WTC11 (cell line): ENCODE data around the gene LRRC4B. TPM values are rescaled to one million over a fixed set of nuclear protein-coding genes. Genes with fewer than 3 reads are reported as not detected.
A peak's percentile ranks its signal among the peaks of the same experiment; 100 is the strongest.
"Not testable (repeated sequence)": the region's sequence is repeated elsewhere in the genome, so short reads cannot be mapped to it uniquely, and the experiment has no call there.

ENCODE experiments used
- ATAC-seq: fragments of 200-7000 bp; cut with Tn5 transposase; 2 replicates; pipeline ENCODE4 v1.10.0; 2021; ENCODE audit warnings: mild to moderate bottlenecking, moderate library complexity
- Bru-seq: library from RNA; stranded (reverse); fragments of 400-500 nt; gene quantifications from one replicate; lab custom pipeline; 2021; lab: Mats Ljungman, UMichigan
- CTCF ChIA-PET: fragments of 300-600 bp; sonication (Branson Sonifier 250); formaldehyde crosslinking; loops from one replicate; lab custom pipeline; 2021; ENCODE audit warnings: antibody characterized with exemption; lab: Charles Lee
- POLR2A ChIA-PET: fragments of 350-600 bp; sonication (Branson Sonifier 250); formaldehyde crosslinking; loops from one replicate; lab custom pipeline; 2021; ENCODE audit warnings: antibody characterized with exemption; lab: Charles Lee
- DNase-seq: peaks from one replicate; pipeline ENCODE4 v3.0.0; 2021; ENCODE audit warnings: low spot score
- H3K27ac Mint-ChIP-seq: 2 replicates; pipeline ENCODE4 v1.8.0; 2021; ENCODE audit warnings: mixed read lengths
- H3K27me3 Mint-ChIP-seq: 2 replicates; pipeline ENCODE4 v1.8.0; 2021; ENCODE audit warnings: low read depth, mild to moderate bottlenecking, moderate library complexity, mixed read lengths
- H3K36me3 Mint-ChIP-seq: 2 replicates; pipeline ENCODE4 v1.8.0; 2021; ENCODE audit warnings: mixed read lengths
- H3K4me1 Mint-ChIP-seq: 2 replicates; pipeline ENCODE4 v1.8.0; 2022; ENCODE audit warnings: mixed read lengths
- H3K4me3 Mint-ChIP-seq: 2 replicates; pipeline ENCODE4 v1.8.0; 2021; ENCODE audit warnings: mild to moderate bottlenecking, moderate library complexity, mixed read lengths
- H3K9me3 Mint-ChIP-seq: 2 replicates; pipeline ENCODE4 v1.8.0; 2021; ENCODE audit warnings: mixed read lengths
- ATF1 ChIP-seq: sonication (generic); formaldehyde crosslinking; IDR thresholded peaks from 2 replicates; pipeline ENCODE4 v1.8.1; 2023; ENCODE audit warnings: mild to moderate bottlenecking, moderate library complexity, missing genetic modification reagents
- ETV6 ChIP-seq: sonication (generic); formaldehyde crosslinking; IDR thresholded peaks from 2 replicates; pipeline ENCODE4 v1.8.1; 2022; ENCODE audit warnings: mild to moderate bottlenecking, missing genetic modification reagents
- FOXK1 ChIP-seq: sonication (generic); formaldehyde crosslinking; IDR thresholded peaks from 2 replicates; pipeline ENCODE4 v1.8.0; 2022; ENCODE audit warnings: mild to moderate bottlenecking, moderate library complexity, missing genetic modification reagents
- FOXP1 ChIP-seq: sonication (generic); formaldehyde crosslinking; IDR thresholded peaks from 2 replicates; pipeline ENCODE4 v1.8.0; 2022; ENCODE audit warnings: missing genetic modification reagents, mild to moderate bottlenecking, moderate library complexity, borderline replicate concordance
- JAZF1 ChIP-seq: fragments of 250-450 bp; sonication (Bioruptor Pico); IDR thresholded peaks from 2 replicates; pipeline ENCODE4 v1.9.0; 2021; ENCODE audit warnings: moderate library complexity, mild to moderate bottlenecking, inconsistent platforms
- MYBL2 ChIP-seq: sonication (generic); formaldehyde crosslinking; IDR thresholded peaks from 2 replicates; pipeline ENCODE4 v1.8.1; 2023; ENCODE audit warnings: mild to moderate bottlenecking, moderate library complexity, missing genetic modification reagents
- SP1 ChIP-seq: sonication (generic); formaldehyde crosslinking; conservative IDR thresholded peaks from 2 replicates; pipeline ENCODE4 v1.8.1; 2022; ENCODE audit warnings: missing genetic modification reagents
- TEAD1 ChIP-seq: sonication (generic); formaldehyde crosslinking; IDR thresholded peaks from 2 replicates; pipeline ENCODE4 v1.8.0; 2022; ENCODE audit warnings: mild to moderate bottlenecking, missing genetic modification reagents
- ZBTB21 ChIP-seq: sonication (generic); formaldehyde crosslinking; IDR thresholded peaks from 2 replicates; pipeline ENCODE4 v1.8.1; 2023; ENCODE audit warnings: mild to moderate bottlenecking, missing genetic modification reagents, borderline replicate concordance
- long read RNA-seq, 3 experiments: library from RNA in 1 of 3; library from capped mRNA in 1 of 3; library from polyadenylated mRNA in 1 of 3; unstranded in 2 of 3; stranded (forward) in 1 of 3; transcript quantifications; one replicate each; pipeline ENCODE4 v2.0.0, GENCODE V29; 2021
- total RNA-seq: library from RNA; stranded (reverse); gene quantifications from 3 replicates; pipeline ENCODE4 v1.2.3, GENCODE V29; 2021
- TF ChIP-seq, protein P1 (sequence below): sonication (generic); formaldehyde crosslinking; IDR thresholded peaks from 2 replicates; pipeline ENCODE4 v1.8.1; 2023; ENCODE audit warnings: mild to moderate bottlenecking, missing genetic modification reagents, moderate library complexity
- TF ChIP-seq, protein P2 (sequence below): sonication (generic); formaldehyde crosslinking; IDR thresholded peaks from 2 replicates; pipeline ENCODE4 v1.8.1; 2022; ENCODE audit warnings: mild to moderate bottlenecking, moderate library complexity, missing genetic modification reagents
- TF ChIP-seq, protein P3 (sequence below): fragments of 250-450 bp; sonication (Bioruptor Pico); IDR thresholded peaks from 2 replicates; pipeline ENCODE4 v1.9.0; 2021; ENCODE audit warnings: mild to moderate bottlenecking, borderline replicate concordance
- TF ChIP-seq, protein P4 (sequence below): sonication (generic); formaldehyde crosslinking; IDR thresholded peaks from 2 replicates; pipeline ENCODE4 v1.8.0; 2022; ENCODE audit warnings: mild to moderate bottlenecking, missing genetic modification reagents

Gene LRRC4B, protein sequence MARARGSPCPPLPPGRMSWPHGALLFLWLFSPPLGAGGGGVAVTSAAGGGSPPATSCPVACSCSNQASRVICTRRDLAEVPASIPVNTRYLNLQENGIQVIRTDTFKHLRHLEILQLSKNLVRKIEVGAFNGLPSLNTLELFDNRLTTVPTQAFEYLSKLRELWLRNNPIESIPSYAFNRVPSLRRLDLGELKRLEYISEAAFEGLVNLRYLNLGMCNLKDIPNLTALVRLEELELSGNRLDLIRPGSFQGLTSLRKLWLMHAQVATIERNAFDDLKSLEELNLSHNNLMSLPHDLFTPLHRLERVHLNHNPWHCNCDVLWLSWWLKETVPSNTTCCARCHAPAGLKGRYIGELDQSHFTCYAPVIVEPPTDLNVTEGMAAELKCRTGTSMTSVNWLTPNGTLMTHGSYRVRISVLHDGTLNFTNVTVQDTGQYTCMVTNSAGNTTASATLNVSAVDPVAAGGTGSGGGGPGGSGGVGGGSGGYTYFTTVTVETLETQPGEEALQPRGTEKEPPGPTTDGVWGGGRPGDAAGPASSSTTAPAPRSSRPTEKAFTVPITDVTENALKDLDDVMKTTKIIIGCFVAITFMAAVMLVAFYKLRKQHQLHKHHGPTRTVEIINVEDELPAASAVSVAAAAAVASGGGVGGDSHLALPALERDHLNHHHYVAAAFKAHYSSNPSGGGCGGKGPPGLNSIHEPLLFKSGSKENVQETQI
- 10.0 to 11.0 TPM (median 10.9 TPM) in 3 replicates for total RNA-seq
- Bru-seq, nascent RNA, result percentile 28 among the genes with signal in this experiment
- long read RNA-seq, experiment 1, partial matches to known transcripts, result 3 of 10 reads
- long read RNA-seq, experiment 1, other reads (novel, unspliced or antisense), result 6 of 10 reads
- long read RNA-seq, experiment 2, partial matches to known transcripts, result 1 of 14 reads
- long read RNA-seq, experiment 2, other reads (novel, unspliced or antisense), result 9 of 14 reads
- long read RNA-seq, experiment 3, result 0 reads

DNA sequence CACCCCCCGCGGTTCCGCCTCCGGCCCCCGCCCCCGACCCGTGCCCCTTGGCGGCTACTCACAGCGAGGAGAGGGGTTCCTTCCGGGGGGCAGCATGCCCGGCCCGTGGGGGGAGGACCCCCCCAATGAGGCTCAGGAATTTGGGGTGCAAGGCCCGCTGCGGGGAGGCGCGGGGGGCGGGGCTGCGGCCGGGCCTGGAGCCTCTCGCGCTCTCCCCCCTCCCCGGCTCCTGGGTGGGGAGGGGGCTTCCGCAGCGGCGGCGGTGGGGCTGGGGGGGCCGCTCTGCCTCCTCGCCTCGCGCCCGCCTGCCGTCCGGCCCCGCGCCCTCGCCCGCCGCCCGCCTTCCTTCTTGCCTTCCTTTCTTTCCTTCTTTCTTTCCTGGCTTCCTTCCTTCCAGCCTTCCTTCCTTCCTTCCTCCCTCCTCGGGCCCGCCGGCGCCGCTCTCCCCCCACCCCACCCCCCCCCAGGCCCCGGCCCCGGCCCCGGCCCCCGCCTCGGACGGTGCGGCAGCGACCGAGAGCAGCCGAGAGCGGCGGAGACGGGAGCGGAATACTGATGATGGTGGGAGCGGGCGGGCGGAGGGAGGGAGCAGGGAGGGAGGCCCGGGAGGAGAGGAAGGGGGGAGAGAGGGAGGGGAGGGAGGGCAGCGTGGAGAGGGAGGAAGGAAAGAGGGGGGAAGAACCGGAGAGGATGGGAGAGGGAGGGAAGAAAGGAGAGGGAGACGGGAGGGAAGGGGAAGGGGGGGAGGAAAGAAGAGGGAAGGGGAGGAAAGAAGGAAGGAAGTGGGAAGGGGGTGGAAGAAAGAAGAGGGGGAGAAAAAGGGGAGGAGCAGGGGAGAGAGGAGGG lies at the start of gene LRRC4B:
Gene LRRC4B, minus strand, starts transcription at position 554 of the 846 bp plus-strand sequence. CDS start 19,597 bp downstream, outside the sequence.
- no peak within 1 kb of the TSS for H3K27ac Mint-ChIP-seq
- H3K36me3 Mint-ChIP-seq, result no peaks in the 10 kb centered on the region
- ATAC-seq (peak; percentile 10; the same call in 1 of the 2 replicates), DNase-seq (peak; percentile 67)
- no peaks in the 10 kb centered on the region for H3K9me3 Mint-ChIP-seq
- POLR2A ChIA-PET, result no interaction called here
- CTCF ChIA-PET, result interaction anchor here (3.2 to 6.4 kb wide), 2 partner anchors 12 to 31 kb away, joined by 16 to 52 read pairs; no protein-coding TSS in a partner anchor
- peaks cover 72% of the 10 kb centered on the region for H3K27me3 Mint-ChIP-seq
- H3K4me1 Mint-ChIP-seq, result peaks cover 39% of the 10 kb centered on the region
- peak within 1 kb of the TSS; percentile 66 for H3K4me3 Mint-ChIP-seq
- no peak for TF ChIP-seq FOXP1 (CRISPR knock-in tag)

DNA sequence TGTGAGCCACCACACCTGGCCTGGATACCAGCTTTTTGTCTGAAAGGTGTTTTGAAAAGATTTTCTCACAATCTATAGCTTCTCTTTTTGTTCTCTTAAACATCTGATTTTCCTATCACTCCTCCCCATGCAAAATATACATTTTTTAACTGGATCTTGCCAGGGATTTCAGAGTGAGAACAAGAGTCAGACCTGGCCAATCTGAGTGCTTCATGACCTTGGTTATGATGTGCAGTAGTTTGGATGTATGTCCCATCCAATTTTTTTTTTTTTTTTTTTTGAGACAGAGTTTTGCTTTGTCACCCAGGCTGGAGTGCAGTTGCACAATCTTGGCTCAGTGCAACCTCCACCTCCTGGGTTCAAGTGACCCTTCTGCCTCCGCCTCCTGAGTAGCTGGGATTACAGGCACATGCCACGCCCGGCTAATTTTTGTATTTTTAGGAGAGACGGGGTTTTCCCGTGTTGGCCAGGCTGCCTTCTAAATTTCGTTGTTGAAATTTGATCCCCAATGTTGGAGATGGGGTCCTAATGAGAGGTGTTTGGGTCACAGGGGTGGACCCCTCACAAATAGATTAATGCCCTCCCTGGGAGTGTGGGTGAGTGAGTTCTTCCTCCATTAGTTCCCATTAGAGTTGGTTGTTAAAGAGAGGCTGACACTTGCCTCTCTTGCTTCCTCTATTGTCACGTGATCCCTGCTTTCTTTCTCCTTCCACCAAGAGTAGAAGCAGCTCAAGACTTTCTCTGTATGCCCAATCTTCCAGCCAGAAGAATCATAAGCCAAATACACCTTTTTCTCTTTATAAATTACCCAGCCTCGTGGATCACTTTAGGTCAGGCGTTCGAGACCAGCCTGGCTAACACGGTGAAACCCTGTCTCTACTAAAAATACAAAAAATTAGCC lies 44.5 kb upstream of the LRRC4B start:
- POLR2A ChIA-PET, H3K36me3 Mint-ChIP-seq, DNase-seq, H3K4me3 Mint-ChIP-seq, ATAC-seq, H3K9me3 Mint-ChIP-seq, H3K27ac Mint-ChIP-seq, H3K4me1 Mint-ChIP-seq: not testable (repeated sequence)
- CTCF ChIA-PET, result interaction anchor here (0.8 to 1.2 kb wide), 2 partner anchors 56 to 112 kb away, joined by 3 to 4 read pairs; no protein-coding TSS in a partner anchor
- H3K27me3 Mint-ChIP-seq, result peaks cover 32% of the 10 kb centered on the region

DNA sequence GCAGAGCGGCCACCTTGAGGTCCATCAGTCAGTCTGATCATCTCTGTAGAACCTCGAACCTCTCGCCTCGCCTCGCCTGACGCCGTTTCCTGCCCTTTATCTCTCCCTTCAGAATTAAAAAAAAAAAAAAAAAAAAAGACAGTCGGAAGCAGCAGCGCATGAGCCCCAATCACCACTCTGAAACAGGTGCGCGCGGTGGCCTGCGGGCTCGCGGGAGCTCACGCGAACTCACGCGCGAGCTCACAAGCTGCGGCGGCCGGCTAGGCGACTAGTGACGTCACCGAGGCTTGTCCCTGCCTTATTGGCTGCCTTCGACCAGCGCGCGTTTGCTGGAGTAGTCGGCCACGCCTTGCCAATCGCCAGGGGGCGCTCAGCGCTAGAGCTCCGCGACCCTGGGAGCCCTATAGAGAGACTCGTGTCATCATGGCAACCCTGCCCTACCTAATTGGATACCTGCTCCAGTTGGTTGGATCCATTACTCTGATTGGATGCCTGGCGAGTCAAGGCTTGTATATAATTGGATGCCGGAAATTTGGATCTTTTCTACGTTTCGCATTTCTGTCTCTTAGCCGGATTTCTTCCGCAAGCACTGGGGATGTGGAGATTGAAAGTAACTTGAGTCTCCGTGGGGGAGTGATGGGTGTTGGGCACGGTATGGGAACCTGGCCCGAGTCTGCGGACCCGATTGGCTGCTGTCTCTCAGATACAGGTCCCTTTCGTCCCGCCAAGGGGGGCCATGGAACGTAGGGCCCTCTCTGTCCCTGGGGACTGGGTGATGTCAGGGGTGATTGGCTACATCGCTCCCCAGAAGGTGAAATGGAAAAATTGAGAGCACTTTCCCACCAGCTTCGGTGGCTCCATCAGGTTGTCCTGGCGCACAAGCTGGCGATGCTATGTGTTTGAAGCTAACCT lies 39.9 kb upstream of the LRRC4B start:
- Mint-ChIP-seq H3K9me3 (peaks cover 34% of the 10 kb centered on the region), H3K4me1 (peaks cover 12% of the 10 kb centered on the region; the same call in 1 of the 2 replicates), H3K36me3 (peaks cover 22% of the 10 kb centered on the region), H3K27ac (peak overlapping the region; percentile 83), H3K4me3 (peak overlapping the region; percentile 62), H3K27me3 (peaks cover 74% of the 10 kb centered on the region)
- CTCF ChIA-PET, result interaction anchor here (0.6 to 2.4 kb wide), 57 partner anchors 12 to 621 kb away, joined by 3 to 26 read pairs (median 5); partner anchors contain the start of genes C19orf81, CLEC11A and JOSD2
- POLR2A ChIA-PET, result interaction anchor here (0.6 to 0.7 kb wide), 2 partner anchors 59 to 411 kb away, joined by 3 to 4 read pairs; no protein-coding TSS in a partner anchor
- peak; percentile 100 for DNase-seq
- ATAC-seq, result peak; percentile 84
- TF ChIP-seq FOXK1 (CRISPR knock-in tag) (peak; percentile 59; the same call in 1 of the 2 replicates), TEAD1 (CRISPR knock-in tag) (peak; percentile 43), ETV6 (CRISPR knock-in tag) (peak; percentile 71; the same call in 1 of the 2 replicates), MYBL2 (CRISPR knock-in tag) (peak; percentile 81; the same call in 1 of the 2 replicates), SP1 (CRISPR knock-in tag) (peak; percentile 85), ZBTB21 (peak; percentile 77; the same call in 1 of the 2 replicates), JAZF1 (CRISPR knock-in tag) (no peak), ATF1 (no peak)
- TF ChIP-seq, protein P1, sequence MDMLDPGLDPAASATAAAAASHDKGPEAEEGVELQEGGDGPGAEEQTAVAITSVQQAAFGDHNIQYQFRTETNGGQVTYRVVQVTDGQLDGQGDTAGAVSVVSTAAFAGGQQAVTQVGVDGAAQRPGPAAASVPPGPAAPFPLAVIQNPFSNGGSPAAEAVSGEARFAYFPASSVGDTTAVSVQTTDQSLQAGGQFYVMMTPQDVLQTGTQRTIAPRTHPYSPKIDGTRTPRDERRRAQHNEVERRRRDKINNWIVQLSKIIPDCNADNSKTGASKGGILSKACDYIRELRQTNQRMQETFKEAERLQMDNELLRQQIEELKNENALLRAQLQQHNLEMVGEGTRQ (CRISPR knock-in tag), result peak; percentile 23
- TF ChIP-seq, protein P2, sequence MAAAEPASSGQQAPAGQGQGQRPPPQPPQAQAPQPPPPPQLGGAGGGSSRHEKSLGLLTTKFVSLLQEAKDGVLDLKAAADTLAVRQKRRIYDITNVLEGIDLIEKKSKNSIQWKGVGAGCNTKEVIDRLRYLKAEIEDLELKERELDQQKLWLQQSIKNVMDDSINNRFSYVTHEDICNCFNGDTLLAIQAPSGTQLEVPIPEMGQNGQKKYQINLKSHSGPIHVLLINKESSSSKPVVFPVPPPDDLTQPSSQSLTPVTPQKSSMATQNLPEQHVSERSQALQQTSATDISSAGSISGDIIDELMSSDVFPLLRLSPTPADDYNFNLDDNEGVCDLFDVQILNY, result peak; percentile 62
- TF ChIP-seq, protein P3, sequence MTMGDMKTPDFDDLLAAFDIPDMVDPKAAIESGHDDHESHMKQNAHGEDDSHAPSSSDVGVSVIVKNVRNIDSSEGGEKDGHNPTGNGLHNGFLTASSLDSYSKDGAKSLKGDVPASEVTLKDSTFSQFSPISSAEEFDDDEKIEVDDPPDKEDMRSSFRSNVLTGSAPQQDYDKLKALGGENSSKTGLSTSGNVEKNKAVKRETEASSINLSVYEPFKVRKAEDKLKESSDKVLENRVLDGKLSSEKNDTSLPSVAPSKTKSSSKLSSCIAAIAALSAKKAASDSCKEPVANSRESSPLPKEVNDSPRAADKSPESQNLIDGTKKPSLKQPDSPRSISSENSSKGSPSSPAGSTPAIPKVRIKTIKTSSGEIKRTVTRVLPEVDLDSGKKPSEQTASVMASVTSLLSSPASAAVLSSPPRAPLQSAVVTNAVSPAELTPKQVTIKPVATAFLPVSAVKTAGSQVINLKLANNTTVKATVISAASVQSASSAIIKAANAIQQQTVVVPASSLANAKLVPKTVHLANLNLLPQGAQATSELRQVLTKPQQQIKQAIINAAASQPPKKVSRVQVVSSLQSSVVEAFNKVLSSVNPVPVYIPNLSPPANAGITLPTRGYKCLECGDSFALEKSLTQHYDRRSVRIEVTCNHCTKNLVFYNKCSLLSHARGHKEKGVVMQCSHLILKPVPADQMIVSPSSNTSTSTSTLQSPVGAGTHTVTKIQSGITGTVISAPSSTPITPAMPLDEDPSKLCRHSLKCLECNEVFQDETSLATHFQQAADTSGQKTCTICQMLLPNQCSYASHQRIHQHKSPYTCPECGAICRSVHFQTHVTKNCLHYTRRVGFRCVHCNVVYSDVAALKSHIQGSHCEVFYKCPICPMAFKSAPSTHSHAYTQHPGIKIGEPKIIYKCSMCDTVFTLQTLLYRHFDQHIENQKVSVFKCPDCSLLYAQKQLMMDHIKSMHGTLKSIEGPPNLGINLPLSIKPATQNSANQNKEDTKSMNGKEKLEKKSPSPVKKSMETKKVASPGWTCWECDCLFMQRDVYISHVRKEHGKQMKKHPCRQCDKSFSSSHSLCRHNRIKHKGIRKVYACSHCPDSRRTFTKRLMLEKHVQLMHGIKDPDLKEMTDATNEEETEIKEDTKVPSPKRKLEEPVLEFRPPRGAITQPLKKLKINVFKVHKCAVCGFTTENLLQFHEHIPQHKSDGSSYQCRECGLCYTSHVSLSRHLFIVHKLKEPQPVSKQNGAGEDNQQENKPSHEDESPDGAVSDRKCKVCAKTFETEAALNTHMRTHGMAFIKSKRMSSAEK (CRISPR knock-in tag), result no peak
- TF ChIP-seq, protein P4, sequence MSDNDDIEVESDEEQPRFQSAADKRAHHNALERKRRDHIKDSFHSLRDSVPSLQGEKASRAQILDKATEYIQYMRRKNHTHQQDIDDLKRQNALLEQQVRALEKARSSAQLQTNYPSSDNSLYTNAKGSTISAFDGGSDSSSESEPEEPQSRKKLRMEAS (CRISPR knock-in tag), result peak; percentile 88
